Measurements from ENCODE around the gene CNEP1R1. TPM values are rescaled to one million over a fixed set of nuclear protein-coding genes. Genes with fewer than 3 reads are reported as not detected.

Gene CNEP1R1
- total RNA-seq, 2 experiments from 2014 or later = 19.9 to 24.1 TPM

DNA sequence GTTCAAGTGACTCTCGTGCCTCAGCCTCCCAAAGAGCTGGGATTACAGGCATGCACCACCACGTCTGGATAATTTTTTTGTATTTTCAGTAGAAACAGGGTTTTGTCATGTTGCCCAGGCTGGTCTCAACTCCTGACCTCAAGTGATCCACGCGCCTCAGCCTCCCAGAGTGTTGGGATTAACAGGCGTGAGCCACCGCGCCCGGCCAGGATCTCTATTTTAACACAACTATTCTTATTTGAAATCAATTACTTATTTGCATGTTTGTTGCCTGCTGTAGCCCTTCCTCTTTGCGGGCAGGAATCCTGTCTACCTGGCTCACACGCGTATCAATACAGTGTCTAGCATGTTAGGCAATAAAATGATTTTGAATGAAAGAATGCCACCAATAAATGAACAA, 818 bp upstream of the CNEP1R1 start:
- peak overlapping the region; percentile 63 for H3K4me2 ChIP-seq (ENCODE audit: low read length)

DNA sequence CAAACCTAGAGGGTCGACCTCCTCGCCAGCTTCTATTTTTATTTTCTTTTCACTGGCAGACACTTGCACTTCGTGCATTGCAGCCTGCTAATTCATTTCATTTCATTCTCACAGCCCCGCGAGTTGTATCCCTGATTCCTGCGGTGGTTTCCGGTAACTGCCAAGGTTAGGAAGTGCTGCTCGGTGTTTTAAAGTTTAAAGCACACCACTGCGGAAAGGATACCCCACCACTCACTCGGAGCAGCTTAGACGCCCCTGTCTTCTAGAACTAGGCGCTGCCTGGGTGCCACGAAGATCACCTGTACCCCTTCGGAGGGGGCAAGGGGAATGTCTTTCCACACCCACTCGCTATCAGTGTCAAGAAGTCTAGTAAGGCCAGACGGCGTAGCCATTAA, 509 bp downstream of the CNEP1R1 start:
- TF ChIP-seq, protein P1, sequence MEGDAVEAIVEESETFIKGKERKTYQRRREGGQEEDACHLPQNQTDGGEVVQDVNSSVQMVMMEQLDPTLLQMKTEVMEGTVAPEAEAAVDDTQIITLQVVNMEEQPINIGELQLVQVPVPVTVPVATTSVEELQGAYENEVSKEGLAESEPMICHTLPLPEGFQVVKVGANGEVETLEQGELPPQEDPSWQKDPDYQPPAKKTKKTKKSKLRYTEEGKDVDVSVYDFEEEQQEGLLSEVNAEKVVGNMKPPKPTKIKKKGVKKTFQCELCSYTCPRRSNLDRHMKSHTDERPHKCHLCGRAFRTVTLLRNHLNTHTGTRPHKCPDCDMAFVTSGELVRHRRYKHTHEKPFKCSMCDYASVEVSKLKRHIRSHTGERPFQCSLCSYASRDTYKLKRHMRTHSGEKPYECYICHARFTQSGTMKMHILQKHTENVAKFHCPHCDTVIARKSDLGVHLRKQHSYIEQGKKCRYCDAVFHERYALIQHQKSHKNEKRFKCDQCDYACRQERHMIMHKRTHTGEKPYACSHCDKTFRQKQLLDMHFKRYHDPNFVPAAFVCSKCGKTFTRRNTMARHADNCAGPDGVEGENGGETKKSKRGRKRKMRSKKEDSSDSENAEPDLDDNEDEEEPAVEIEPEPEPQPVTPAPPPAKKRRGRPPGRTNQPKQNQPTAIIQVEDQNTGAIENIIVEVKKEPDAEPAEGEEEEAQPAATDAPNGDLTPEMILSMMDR (conservative IDR thresholded peaks at IDR 0.05; ENCODE audit: low read length) = no peak
- TF ChIP-seq EZH2phosphoT487 (IDR thresholded peaks at IDR 0.05; ENCODE audit: borderline replicate concordance, low read depth, low read length) = no peak
- DNase-seq (ENCODE audit: low spot score) = peak; percentile 36
- POLR2A ChIA-PET = interaction anchor here (0.9 to 1.7 kb wide), 9 partner anchors 10 to 206 kb away, joined by 3 to 11 read pairs (median 4); partner anchors contain the start of gene HEATR3
- no TSS peak for BruUV-seq (replicated peaks)
- peak overlapping the region; percentile 90 for H2AFZ ChIP-seq (ENCODE audit: low read length)
- CTCF ChIA-PET (ENCODE audit: unreplicated experiment) = interaction anchor here (0.7 to 2.2 kb wide), 8 partner anchors 13 to 185 kb away, joined by 3 to 30 read pairs (median 3); no protein-coding TSS in a partner anchor
- H3K27ac ChIP-seq (ENCODE audit: low read depth, low read length, poor library complexity, severe bottlenecking) = peak overlapping the region; percentile 38
- peak overlapping the region; percentile 98 for H3K4me3 ChIP-seq (ENCODE audit: low read depth, low read length, poor library complexity, severe bottlenecking)
- no peaks in the 10 kb centered on the region for H3K9me2 ChIP-seq (ENCODE audit: insufficient read depth, low read length)
- peaks cover 14% of the 10 kb centered on the region for H3K4me1 ChIP-seq (ENCODE audit: insufficient read depth, low read length, poor library complexity, severe bottlenecking)
- peak overlapping the region; percentile 95 for H3K4me2 ChIP-seq (ENCODE audit: low read length)
- intact Hi-C loops (cut with micrococcal nuclease; ENCODE audit: unreplicated experiment) = loop anchor here (2.0 to 5.0 kb wide), 3 partner anchors 41 to 342 kb away; partner anchors contain the start of genes BRD7 and TENT4B
- peaks cover 32% of the 10 kb centered on the region for H3K36me3 ChIP-seq (ENCODE audit: insufficient read depth, low read length)
- H3K9me3 ChIP-seq (ENCODE audit: low read length) = no peaks in the 10 kb centered on the region
- peaks cover 37% of the 10 kb centered on the region for H3K79me2 ChIP-seq (ENCODE audit: insufficient read depth, low read depth, low read length)
- H4K20me1 ChIP-seq (ENCODE audit: insufficient read depth, low read length) = peaks cover 17% of the 10 kb centered on the region; the same call in 1 of the 2 replicates

More for the DNA sequence above, 818 bp upstream of the CNEP1R1 start:
- Histone ChIP-seq H3K4me3 (ENCODE audit: low read depth, low read length, poor library complexity, severe bottlenecking) (peak overlapping the region; percentile 98), H2AFZ (ENCODE audit: low read length) (peak overlapping the region; percentile 83), H3K79me2 (ENCODE audit: insufficient read depth, low read depth, low read length) (peaks cover 37% of the 10 kb centered on the region), H3K9me2 (ENCODE audit: insufficient read depth, low read length) (no peaks in the 10 kb centered on the region), H3K9me3 (ENCODE audit: low read length) (no peaks in the 10 kb centered on the region), H3K36me3 (ENCODE audit: insufficient read depth, low read length) (peaks cover 19% of the 10 kb centered on the region), H3K27ac (ENCODE audit: low read depth, low read length, poor library complexity, severe bottlenecking) (no peak overlapping the region), H3K4me1 (ENCODE audit: insufficient read depth, low read length, poor library complexity, severe bottlenecking) (peaks cover 14% of the 10 kb centered on the region), H4K20me1 (ENCODE audit: insufficient read depth, low read length) (peaks cover 14% of the 10 kb centered on the region; the same call in 1 of the 2 replicates)
- no TSS peak for BruUV-seq (replicated peaks)
- no peak for DNase-seq (ENCODE audit: low spot score)
- intact Hi-C loops (cut with micrococcal nuclease; ENCODE audit: unreplicated experiment) = loop anchor here (1.0 to 2.0 kb wide), 3 partner anchors 43 to 186 kb away; partner anchors contain the start of gene TENT4B
- CTCF ChIA-PET (ENCODE audit: unreplicated experiment) = interaction anchor here (0.5 to 2.2 kb wide), 3 partner anchors 16 to 187 kb away, joined by 3 to 30 read pairs (median 3); no protein-coding TSS in a partner anchor
- no peak for TF ChIP-seq EZH2phosphoT487 (IDR thresholded peaks at IDR 0.05; ENCODE audit: borderline replicate concordance, low read depth, low read length)
- TF ChIP-seq, protein P1 (conservative IDR thresholded peaks at IDR 0.05; ENCODE audit: low read length) = no peak
- POLR2A ChIA-PET = interaction anchor here (0.9 to 1.6 kb wide), 7 partner anchors 8 to 585 kb away, joined by 3 to 11 read pairs (median 4); no protein-coding TSS in a partner anchor

DNA sequence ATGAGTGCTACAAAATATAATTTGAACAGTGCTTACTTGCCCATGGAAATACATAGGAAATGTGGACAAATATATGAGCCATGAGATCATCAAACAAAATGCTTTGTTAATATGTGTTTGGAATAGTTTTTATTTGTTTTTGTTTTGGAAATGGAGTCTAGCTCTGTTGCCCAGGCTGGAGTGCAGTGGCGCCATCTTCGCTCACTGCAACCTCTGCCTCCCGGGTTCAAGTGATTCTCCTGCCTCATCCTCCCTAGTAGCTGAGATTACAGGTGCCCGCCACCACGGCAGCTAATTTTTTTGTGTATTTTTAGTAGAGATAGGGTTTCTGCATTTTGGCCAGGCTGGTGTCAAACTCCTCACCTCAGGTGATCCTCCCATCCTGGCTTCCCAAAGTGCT, 2.8 kb downstream of the CNEP1R1 start:
- no peak for DNase-seq (ENCODE audit: low spot score)
- intact Hi-C loops (cut with micrococcal nuclease; ENCODE audit: unreplicated experiment) = loop anchor here (5.0 kb wide), 1 partner anchor 339 kb away; the partner anchor contains the start of gene BRD7
- no peak overlapping the region for H3K27ac ChIP-seq (ENCODE audit: low read depth, low read length, poor library complexity, severe bottlenecking)
- no peaks in the 10 kb centered on the region for H3K9me3 ChIP-seq (ENCODE audit: low read length)
- no peak overlapping the region for H3K4me2 ChIP-seq (ENCODE audit: low read length)
- POLR2A ChIA-PET = interaction anchor here (0.5 to 1.6 kb wide), 4 partner anchors 9 to 878 kb away, joined by 3 to 4 read pairs (median 3); no protein-coding TSS in a partner anchor
- BruUV-seq (replicated peaks) = no TSS peak
- H3K4me3 ChIP-seq (ENCODE audit: low read depth, low read length, poor library complexity, severe bottlenecking) = no peak overlapping the region
- no peak overlapping the region for H2AFZ ChIP-seq (ENCODE audit: low read length)
- H3K79me2 ChIP-seq (ENCODE audit: insufficient read depth, low read depth, low read length) = peaks cover 37% of the 10 kb centered on the region
- H4K20me1 ChIP-seq (ENCODE audit: insufficient read depth, low read length) = peaks cover 17% of the 10 kb centered on the region; the same call in 1 of the 2 replicates
- no peak for TF ChIP-seq EZH2phosphoT487 (IDR thresholded peaks at IDR 0.05; ENCODE audit: borderline replicate concordance, low read depth, low read length)
- TF ChIP-seq, protein P1 (conservative IDR thresholded peaks at IDR 0.05; ENCODE audit: low read length) = no peak
- CTCF ChIA-PET (ENCODE audit: unreplicated experiment) = no interaction called here
- no peaks in the 10 kb centered on the region for H3K9me2 ChIP-seq (ENCODE audit: insufficient read depth, low read length)
- peaks cover 14% of the 10 kb centered on the region for H3K4me1 ChIP-seq (ENCODE audit: insufficient read depth, low read length, poor library complexity, severe bottlenecking)
- H3K36me3 ChIP-seq (ENCODE audit: insufficient read depth, low read length) = peaks cover 53% of the 10 kb centered on the region

All from OCI-LY7 (cell line).